DOHH2 (cell line): ENCODE data around the gene RBL1.

Experiments
- EZH2phosphoT487 ChIP-seq: fragments of 200-600 bp; sonication (generic); IDR thresholded peaks from 2 replicates; pipeline ENCODE4 v1.6.1; 2017; ENCODE audit warnings: borderline replicate concordance, mild to moderate bottlenecking, antibody characterized with exemption, low read length, moderate library complexity, mixed read lengths
- TF ChIP-seq, protein P1 (sequence below): fragments of 200-600 bp; sonication (generic); IDR thresholded peaks from one replicate; pipeline ENCODE4 v1.5.1; 2014; ENCODE audit warnings: antibody characterized with exemption, mild to moderate bottlenecking, low read depth, low read length; ENCODE audit not compliant: poor library complexity, severe bottlenecking

DNA sequence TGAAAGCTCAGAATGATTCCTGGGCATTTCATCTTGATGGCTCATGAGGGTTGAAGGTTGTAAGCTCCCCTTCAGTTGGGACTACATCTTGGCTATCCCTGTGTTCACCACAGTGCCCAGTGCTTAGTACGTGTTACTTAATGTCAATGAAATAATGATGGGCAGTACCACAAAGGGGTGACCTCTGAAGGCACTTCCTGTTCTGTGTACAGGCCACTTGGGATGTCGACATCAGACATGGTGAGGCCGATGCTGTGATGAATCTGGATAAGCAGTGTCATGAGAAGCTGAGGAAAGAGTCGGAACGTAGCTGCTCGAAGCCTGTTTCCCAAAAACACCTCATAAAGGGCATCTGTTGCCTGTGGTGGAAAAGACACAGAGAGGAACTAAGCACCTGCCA, 27.6 kb upstream of the RBL1 start:
- no peak for TF ChIP-seq EZH2phosphoT487
- TF ChIP-seq, protein P1, sequence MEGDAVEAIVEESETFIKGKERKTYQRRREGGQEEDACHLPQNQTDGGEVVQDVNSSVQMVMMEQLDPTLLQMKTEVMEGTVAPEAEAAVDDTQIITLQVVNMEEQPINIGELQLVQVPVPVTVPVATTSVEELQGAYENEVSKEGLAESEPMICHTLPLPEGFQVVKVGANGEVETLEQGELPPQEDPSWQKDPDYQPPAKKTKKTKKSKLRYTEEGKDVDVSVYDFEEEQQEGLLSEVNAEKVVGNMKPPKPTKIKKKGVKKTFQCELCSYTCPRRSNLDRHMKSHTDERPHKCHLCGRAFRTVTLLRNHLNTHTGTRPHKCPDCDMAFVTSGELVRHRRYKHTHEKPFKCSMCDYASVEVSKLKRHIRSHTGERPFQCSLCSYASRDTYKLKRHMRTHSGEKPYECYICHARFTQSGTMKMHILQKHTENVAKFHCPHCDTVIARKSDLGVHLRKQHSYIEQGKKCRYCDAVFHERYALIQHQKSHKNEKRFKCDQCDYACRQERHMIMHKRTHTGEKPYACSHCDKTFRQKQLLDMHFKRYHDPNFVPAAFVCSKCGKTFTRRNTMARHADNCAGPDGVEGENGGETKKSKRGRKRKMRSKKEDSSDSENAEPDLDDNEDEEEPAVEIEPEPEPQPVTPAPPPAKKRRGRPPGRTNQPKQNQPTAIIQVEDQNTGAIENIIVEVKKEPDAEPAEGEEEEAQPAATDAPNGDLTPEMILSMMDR: no peak
